Muscle layer of colon (tissue), 2 donors: ENCODE data around the gene C20orf96.

ENCODE experiments used
- H3K27ac ChIP-seq: one replicate; pipeline ENCODE4 v1.7.0; 2013; ENCODE audit warnings: low read depth, mild to moderate bottlenecking, low read length, moderate library complexity
- H3K27me3 ChIP-seq, 2 donors: one replicate each; pipeline ENCODE4 v1.7.0; 2013; ENCODE audit warnings: low read length in 2 of 2, mild to moderate bottlenecking in 2 of 2; ENCODE audit not compliant: insufficient read depth in 2 of 2, control insufficient read depth in 1 of 2
- H3K36me3 ChIP-seq: one replicate; pipeline ENCODE4 v1.7.0; 2013; ENCODE audit warnings: mild to moderate bottlenecking, low read length; ENCODE audit not compliant: insufficient read depth
- H3K4me1 ChIP-seq: one replicate; pipeline ENCODE4 v1.7.0; 2013; ENCODE audit warnings: mild to moderate bottlenecking, low read length; ENCODE audit not compliant: insufficient read depth
- H3K4me3 ChIP-seq, 2 donors: one replicate each; pipeline ENCODE4 v1.7.0; 2013; ENCODE audit warnings: low read length in 2 of 2, low read depth in 1 of 2, mild to moderate bottlenecking in 1 of 2, moderate library complexity in 1 of 2
- H3K9ac ChIP-seq: one replicate; pipeline ENCODE4 v1.7.0; 2013; ENCODE audit warnings: low read length
- H3K9me3 ChIP-seq: one replicate; pipeline ENCODE4 v1.7.0; 2013; ENCODE audit warnings: mild to moderate bottlenecking, low read length
- donor health status: abdominal sarcoma.
- donor health status: Adenocarcinoma of cecum.

The C20orf96 gene

DNA sequence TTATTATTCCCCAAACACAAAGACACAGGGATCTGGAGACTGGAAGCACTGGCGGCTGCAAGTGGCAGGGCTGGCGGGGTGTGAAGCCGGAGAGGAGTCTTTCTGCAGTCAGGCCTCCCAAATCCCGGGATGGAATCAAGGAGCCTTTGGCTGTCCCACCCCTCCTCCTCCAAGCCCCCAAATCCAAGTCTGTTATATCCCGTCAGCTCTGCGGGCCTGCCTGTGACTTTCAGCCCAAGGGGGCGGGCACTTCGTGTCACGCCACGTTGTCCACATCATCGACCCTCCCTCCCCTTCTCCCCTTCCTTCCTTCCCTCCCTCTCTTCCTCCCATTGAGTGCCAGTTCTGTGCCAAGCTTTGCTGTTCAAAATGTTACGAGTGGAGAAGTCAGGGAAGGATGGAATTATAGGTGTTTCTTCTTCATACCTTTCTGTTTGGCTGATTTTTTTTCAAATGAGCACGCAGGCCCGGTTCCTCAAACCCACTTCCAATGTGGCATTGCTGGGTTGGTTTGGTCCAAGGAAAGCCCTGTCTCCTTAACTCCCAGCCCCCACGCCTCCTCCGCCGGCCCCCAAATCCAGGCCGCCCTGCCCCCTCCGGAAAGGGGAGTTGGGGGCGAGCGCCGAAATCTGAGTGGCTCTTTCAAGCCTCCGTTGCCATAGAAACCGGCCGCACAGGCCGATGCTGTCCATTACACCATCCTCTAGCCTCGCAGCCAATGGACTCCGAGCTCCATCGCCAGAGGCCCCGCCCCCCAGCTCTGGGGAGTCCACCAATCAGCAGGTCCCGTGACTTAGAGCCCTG is 19.5 kb upstream of the C20orf96 start:
- Histone ChIP-seq H3K4me1 (peaks cover 10% of the 10 kb centered on the region), H3K27me3 (no peaks in the 10 kb centered on the region), H3K9me3 (no peaks in the 10 kb centered on the region), H3K9ac (peak overlapping the region; percentile 36), H3K36me3 (no peaks in the 10 kb centered on the region), H3K27ac (peak overlapping the region; percentile 98), H3K4me3 (peak overlapping the region; percentile 62 to 76)

GRCh38 chr20:309306-309840 is 18.8 kb upstream of the C20orf96 start:
- H3K9ac ChIP-seq, result peak overlapping the region; percentile 36
- no peaks in the 10 kb centered on the region for H3K36me3 ChIP-seq
- peak overlapping the region; percentile 98 for H3K27ac ChIP-seq

DNA sequence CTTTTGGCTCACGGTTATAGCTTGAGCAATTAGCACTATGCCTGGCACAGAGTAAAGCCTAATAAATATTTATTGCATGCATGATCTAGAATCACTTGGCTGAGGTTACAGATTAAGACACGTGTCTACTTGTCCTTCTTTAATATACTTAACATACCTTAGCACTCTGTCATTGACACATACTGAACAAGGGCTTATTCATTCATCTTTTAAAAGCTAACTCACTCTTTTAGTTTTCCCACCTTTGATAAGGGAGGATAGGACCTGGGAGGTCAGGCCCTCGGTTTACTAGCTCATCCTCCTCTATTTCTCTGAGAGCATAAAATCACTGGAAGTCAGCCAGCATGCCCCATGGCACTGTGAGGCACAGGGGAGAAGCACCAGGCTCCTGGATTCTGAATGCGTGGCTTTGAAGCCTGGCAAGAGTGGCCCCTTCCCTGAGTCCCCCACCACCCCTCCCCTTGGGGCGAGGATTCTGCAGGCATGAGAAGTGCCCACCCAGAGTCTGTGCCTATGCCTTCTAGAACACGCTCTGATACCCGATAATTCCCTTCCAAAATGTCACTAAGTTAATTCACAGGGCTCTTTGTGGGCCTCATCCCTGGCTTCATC is 18.0 kb upstream of the C20orf96 start:
- H3K4me3 ChIP-seq, result no peak overlapping the region
- no peaks in the 10 kb centered on the region for H3K27me3 ChIP-seq
- no peaks in the 10 kb centered on the region for H3K36me3 ChIP-seq
- H3K9ac ChIP-seq, result no peak overlapping the region
- H3K4me1 ChIP-seq, result peaks cover 10% of the 10 kb centered on the region
- H3K9me3 ChIP-seq, result no peaks in the 10 kb centered on the region
- H3K27ac ChIP-seq, result no peak overlapping the region

More at GRCh38 chr20:309306-309840, 18.8 kb upstream of the C20orf96 start:
- Histone ChIP-seq H3K9me3 (no peaks in the 10 kb centered on the region), H3K27me3 (no peaks in the 10 kb centered on the region), H3K4me1 (peaks cover 10% of the 10 kb centered on the region), H3K4me3 (peak overlapping the region in 1 of 2 donors; percentile 76)

DNA sequence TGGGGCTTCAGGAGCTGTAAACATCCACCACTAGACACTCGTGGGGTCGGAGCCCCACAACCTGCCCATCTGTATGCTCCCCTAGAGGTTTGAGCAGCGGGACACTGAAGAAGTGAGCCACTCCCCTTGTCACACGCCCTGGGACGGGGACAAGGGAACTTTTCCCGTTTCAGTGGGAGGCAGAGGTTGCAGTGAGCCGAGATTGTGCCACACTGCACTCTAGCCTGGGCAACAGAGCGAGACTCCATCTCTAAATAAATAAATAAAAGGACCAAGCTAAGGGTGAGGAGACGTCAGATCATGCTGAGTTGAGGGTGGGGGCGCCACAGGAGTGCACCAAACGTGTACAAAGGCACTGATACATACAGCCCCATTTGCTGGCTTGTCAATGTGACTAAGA is 15.2 kb upstream of the C20orf96 start:
- peaks cover 15% of the 10 kb centered on the region for H3K4me1 ChIP-seq
- no peak overlapping the region for H3K9ac ChIP-seq
- H3K36me3 ChIP-seq, result peaks cover 8% of the 10 kb centered on the region
- no peak overlapping the region for H3K27ac ChIP-seq
- H3K9me3 ChIP-seq, result no peaks in the 10 kb centered on the region
- no peak overlapping the region for H3K4me3 ChIP-seq
- no peaks in the 10 kb centered on the region for H3K27me3 ChIP-seq

GRCh38 chr20:301886-302848 is 11.6 kb upstream of the C20orf96 start:
- Histone ChIP-seq H3K4me3 (no peak overlapping the region), H3K4me1 (peaks cover 25% of the 10 kb centered on the region), H3K36me3 (peaks cover 8% of the 10 kb centered on the region), H3K27me3 (no peaks in the 10 kb centered on the region), H3K9me3 (no peaks in the 10 kb centered on the region), H3K9ac (no peak overlapping the region), H3K27ac (no peak overlapping the region)

- Histone ChIP-seq H3K27ac (no peak overlapping the region), H3K9me3 (no peaks in the 10 kb centered on the region), H3K27me3 (no peaks in the 10 kb centered on the region), H3K9ac (no peak overlapping the region), H3K36me3 (peaks cover 8% of the 10 kb centered on the region), H3K4me3 (peak overlapping the region in 1 of 2 donors; percentile 85), H3K4me1 (peaks cover 29% of the 10 kb centered on the region)
Measured at GRCh38 chr20:300345-300990, 9.9 kb upstream of the C20orf96 start.

- Histone ChIP-seq H3K27ac (peak overlapping the region; percentile 92), H3K9me3 (no peaks in the 10 kb centered on the region), H3K36me3 (peaks cover 8% of the 10 kb centered on the region), H3K4me1 (peaks cover 29% of the 10 kb centered on the region), H3K4me3 (peak overlapping the region; percentile 73 to 85), H3K9ac (peak overlapping the region; percentile 76), H3K27me3 (no peaks in the 10 kb centered on the region)
Measured at GRCh38 chr20:298776-299391, 8.3 kb upstream of the C20orf96 start.

- H3K9me3 ChIP-seq, result no peaks in the 10 kb centered on the region
- H3K27me3 ChIP-seq, result no peaks in the 10 kb centered on the region
- H3K27ac ChIP-seq, result peak overlapping the region; percentile 92
- H3K36me3 ChIP-seq, result peaks cover 8% of the 10 kb centered on the region
- H3K4me3 ChIP-seq, result peak overlapping the region; percentile 73 to 85
- H3K4me1 ChIP-seq, result peaks cover 29% of the 10 kb centered on the region
- H3K9ac ChIP-seq, result peak overlapping the region; percentile 76
Measured at GRCh38 chr20:297925-298775, 7.6 kb upstream of the C20orf96 start.

DNA sequence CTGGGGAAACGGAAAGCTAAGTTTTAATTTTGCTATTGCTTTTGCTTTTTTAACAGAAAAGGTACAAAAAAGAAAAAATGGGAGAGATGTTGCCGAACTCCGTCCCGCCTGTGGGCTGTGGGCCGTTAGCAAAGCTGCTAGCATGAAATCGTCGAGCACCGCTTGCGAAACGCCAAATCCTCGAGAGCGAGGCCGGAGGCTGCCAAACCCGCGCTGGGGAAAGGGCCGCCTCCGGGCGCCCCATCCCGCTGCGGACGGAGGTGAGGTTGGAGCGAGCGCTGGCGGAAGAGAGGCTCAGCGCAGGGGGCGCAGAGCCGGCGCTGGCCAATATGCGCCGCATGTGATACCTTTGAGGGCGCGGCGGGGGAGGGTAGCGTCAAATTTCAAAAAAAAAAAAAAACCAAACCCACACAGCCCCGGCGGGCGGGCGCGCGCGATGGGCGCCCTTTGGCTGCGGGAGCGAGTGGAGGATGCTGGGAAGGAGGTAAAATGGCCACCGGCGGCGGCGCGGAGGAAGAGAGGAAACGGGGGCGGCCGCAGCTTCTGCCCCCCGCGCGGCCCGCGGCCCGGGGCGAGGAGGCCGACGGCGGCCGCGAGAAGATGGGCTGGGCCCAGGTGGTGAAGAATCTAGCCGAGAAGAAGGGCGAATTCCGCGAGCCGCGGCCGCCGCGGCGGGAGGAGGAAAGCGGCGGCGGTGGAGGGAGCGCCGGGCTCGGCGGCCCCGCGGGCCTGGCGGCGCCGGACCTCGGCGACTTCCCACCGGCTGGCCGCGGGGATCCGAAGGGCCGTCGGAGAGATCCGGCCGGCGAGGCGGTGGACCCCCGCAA is 6.8 kb upstream of the C20orf96 start, which contains the start of gene ZCCHC3:
Gene ZCCHC3, plus strand, starts transcription at position 473 of the 827 bp plus-strand sequence. Its CDS starts 17 bp downstream, at position 490.
- Histone ChIP-seq H3K9ac (peak within 1 kb of the TSS; percentile 76), H3K9me3 (no peaks in the 10 kb centered on the region), H3K4me1 (peaks cover 29% of the 10 kb centered on the region), H3K27me3 (no peaks in the 10 kb centered on the region), H3K36me3 (peaks cover under 1% of the 10 kb centered on the region), H3K4me3 (peak within 1 kb of the TSS; percentile 73 to 85), H3K27ac (peak within 1 kb of the TSS; percentile 92)
